ENCODE results near the gene SDHAF2. TPM values are rescaled to one million over a fixed set of nuclear protein-coding genes. Genes with fewer than 3 reads are reported as not detected.

SDHAF2 gene
- polyA plus RNA-seq, 1 of the 3 experiments (the other 2 are of a cell fraction) = 81.7 TPM

DNA sequence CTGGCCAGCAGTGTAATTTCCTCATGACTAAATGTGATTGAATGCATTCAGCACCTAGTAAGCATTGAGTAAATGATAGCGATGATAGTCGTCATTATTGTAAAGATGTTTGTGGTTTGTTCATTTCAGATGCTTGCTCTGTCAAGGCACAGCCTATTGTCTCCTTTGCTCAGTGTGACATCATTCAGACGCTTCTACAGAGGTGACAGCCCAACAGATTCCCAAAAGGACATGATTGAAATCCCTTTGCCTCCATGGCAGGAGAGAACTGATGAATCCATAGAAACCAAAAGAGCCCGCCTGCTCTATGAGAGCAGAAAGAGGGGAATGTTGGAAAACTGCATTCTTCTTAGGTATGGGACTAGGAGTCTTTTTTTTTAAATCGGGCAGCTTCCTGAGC, 7.6 kb downstream of the SDHAF2 start:
- CTCF ChIA-PET = interaction anchor here (1.4 to 6.8 kb wide), 2 partner anchors 8 to 11 kb away, joined by 5 to 109 read pairs; partner anchors contain the start of genes CPSF7 and SDHAF2
- 93% methylated on average over 5 of the region's 5 CpGs for WGBS (ENCODE audit: low lambda C conversion rate)
- Histone ChIP-seq H2AFZ (ENCODE audit: low read depth) (no peak overlapping the region), H3K79me2 (ENCODE audit: insufficient read depth) (peaks cover 99% of the 10 kb centered on the region), H3K27me3 (ENCODE audit: insufficient read depth) (no peaks in the 10 kb centered on the region), H3K4me1 (ENCODE audit: control insufficient read depth in 1 of 2, insufficient read depth in 2 of 2, low read depth in 1 of 2, low read length in 1 of 2) (peaks cover 0 to under 1% of the 10 kb centered on the region in 2 experiments; a peak in 2 of 4 replicates), H3K27ac (ENCODE audit: low read depth in 2 of 2, low read length in 1 of 2) (no peak overlapping the region), H3K9ac (no peak overlapping the region), H3K4me2 (no peak overlapping the region), H3K36me3 (replicated peaks in 1 of 2; ENCODE audit: control insufficient read depth in 1 of 2, insufficient read depth in 2 of 2, low read length in 1 of 2) (peaks cover 31 to 54% of the 10 kb centered on the region in 2 experiments), H3K9me2 (no peaks in the 10 kb centered on the region), H3K9me3 (no peaks in the 10 kb centered on the region), H3F3A (replicated peaks; ENCODE audit: insufficient read depth) (peaks cover 8% of the 10 kb centered on the region), H4K20me1 (ENCODE audit: insufficient read depth) (peaks cover 39% of the 10 kb centered on the region), H3K4me3 (ENCODE audit: low read depth in 2 of 2, low read length in 1 of 2) (no peak overlapping the region)
- no peak for DNase-seq
- TF ChIP-seq FOXJ3 (CRISPR knock-in tag; IDR thresholded peaks at IDR 0.05) (no peak), EP300 (IDR thresholded peaks at IDR 0.05; ENCODE audit: borderline replicate concordance in 1 of 2, low read depth in 1 of 2, low read length in 1 of 2) (no peak), TCF12 (IDR thresholded peaks at IDR 0.05) (no peak)
- TF ChIP-seq, protein P1, sequence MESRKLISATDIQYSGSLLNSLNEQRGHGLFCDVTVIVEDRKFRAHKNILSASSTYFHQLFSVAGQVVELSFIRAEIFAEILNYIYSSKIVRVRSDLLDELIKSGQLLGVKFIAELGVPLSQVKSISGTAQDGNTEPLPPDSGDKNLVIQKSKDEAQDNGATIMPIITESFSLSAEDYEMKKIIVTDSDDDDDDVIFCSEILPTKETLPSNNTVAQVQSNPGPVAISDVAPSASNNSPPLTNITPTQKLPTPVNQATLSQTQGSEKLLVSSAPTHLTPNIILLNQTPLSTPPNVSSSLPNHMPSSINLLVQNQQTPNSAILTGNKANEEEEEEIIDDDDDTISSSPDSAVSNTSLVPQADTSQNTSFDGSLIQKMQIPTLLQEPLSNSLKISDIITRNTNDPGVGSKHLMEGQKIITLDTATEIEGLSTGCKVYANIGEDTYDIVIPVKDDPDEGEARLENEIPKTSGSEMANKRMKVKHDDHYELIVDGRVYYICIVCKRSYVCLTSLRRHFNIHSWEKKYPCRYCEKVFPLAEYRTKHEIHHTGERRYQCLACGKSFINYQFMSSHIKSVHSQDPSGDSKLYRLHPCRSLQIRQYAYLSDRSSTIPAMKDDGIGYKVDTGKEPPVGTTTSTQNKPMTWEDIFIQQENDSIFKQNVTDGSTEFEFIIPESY (IDR thresholded peaks at IDR 0.05; ENCODE audit: borderline replicate concordance, low read depth) = no peak
- POLR2A ChIA-PET = no interaction called here

DNA sequence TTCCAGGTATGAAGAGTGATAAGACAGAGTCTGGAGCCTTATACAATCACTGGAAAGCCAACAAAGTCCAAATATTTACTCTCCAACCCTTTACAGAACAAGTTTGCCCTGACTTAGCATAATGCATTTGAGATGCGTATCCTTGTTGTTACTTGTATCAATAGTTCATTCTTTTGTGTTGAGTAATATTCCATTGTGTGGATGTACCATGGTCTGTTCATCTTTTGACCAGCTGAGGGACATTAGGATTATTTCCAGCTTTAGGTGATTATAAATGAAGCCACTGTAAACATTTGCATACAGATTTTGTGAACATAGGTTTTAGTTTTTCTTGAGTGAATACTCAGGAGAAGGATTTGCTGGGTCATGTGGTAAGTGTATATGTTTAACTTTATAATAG, 9.7 kb downstream of the SDHAF2 start:
- Histone ChIP-seq H3K9me2 (no peaks in the 10 kb centered on the region), H3K4me1 (ENCODE audit: control insufficient read depth in 1 of 2, insufficient read depth in 2 of 2, low read depth in 1 of 2, low read length in 1 of 2) (no peaks in the 10 kb centered on the region), H3K79me2 (ENCODE audit: insufficient read depth) (peaks cover 100% of the 10 kb centered on the region), H3K36me3 (replicated peaks in 1 of 2; ENCODE audit: control insufficient read depth in 1 of 2, insufficient read depth in 2 of 2, low read length in 1 of 2) (peaks cover 32 to 62% of the 10 kb centered on the region in 2 experiments), H3K4me3 (ENCODE audit: low read depth in 2 of 2, low read length in 1 of 2) (no peak overlapping the region), H3K9ac (no peak overlapping the region), H3K9me3 (no peaks in the 10 kb centered on the region), H3K27ac (ENCODE audit: low read depth in 2 of 2, low read length in 1 of 2) (no peak overlapping the region), H2AFZ (ENCODE audit: low read depth) (no peak overlapping the region), H3K27me3 (ENCODE audit: insufficient read depth) (no peaks in the 10 kb centered on the region), H3F3A (replicated peaks; ENCODE audit: insufficient read depth) (peaks cover 9% of the 10 kb centered on the region), H3K4me2 (no peak overlapping the region), H4K20me1 (ENCODE audit: insufficient read depth) (peaks cover 30% of the 10 kb centered on the region)
- ChIA-PET POLR2A (no interaction called here), CTCF (interaction anchor here (0.7 to 6.8 kb wide), 4 partner anchors 9 to 77 kb away, joined by 3 to 109 read pairs (median 12); no protein-coding TSS in a partner anchor)
- TF ChIP-seq MXI1 (IDR thresholded peaks at IDR 0.05; ENCODE audit: low read depth, low read length) (no peak), NFIC (IDR thresholded peaks at IDR 0.05; ENCODE audit: borderline replicate concordance) (no peak), JUND (IDR thresholded peaks at IDR 0.05) (no peak), FOSL2 (IDR thresholded peaks at IDR 0.05; ENCODE audit: borderline replicate concordance, low read depth) (no peak), RAD21 (IDR thresholded peaks at IDR 0.05; ENCODE audit: low read length) (no peak)
- no peak for DNase-seq
- WGBS (ENCODE audit: low lambda C conversion rate) = 100% methylated on average over 1 of the region's 1 CpG

DNA sequence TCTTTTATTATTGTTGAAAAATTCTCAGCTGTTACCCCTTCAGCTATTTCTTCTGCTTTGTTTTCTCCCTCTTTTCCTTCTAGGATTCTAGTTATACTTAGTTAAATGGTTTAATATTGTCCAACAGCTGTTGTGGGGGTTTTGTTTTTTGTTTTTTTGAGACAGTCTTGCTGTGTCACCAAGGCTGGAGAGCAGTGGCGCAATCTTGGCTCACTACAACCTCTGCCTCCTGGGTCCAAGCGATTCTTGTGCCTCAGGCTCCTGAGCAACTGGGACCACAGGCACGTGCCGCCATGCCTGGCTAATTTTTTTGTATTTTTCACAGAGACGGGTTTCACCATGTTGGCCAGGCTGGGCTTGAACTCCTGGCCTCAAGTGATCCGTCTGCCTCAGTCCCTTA, 12.7 kb downstream of the SDHAF2 start:
- H3K9me3 ChIP-seq = no peaks in the 10 kb centered on the region
- H3K4me3 ChIP-seq (ENCODE audit: low read depth in 2 of 2, low read length in 1 of 2) = no peak overlapping the region
- H2AFZ ChIP-seq (ENCODE audit: low read depth) = no peak overlapping the region
- 96% methylated on average over 6 of the region's 6 CpGs for WGBS (ENCODE audit: low lambda C conversion rate)
- H3K9me2 ChIP-seq = no peaks in the 10 kb centered on the region
- H3K79me2 ChIP-seq (ENCODE audit: insufficient read depth) = peaks cover 77% of the 10 kb centered on the region
- no peak overlapping the region for H3K4me2 ChIP-seq
- POLR2A ChIA-PET = no interaction called here
- CTCF ChIA-PET = interaction anchor here (2.0 to 4.2 kb wide), 3 partner anchors 35 to 196 kb away, joined by 7 to 21 read pairs (median 10); no protein-coding TSS in a partner anchor
- peaks cover 5 to 6% of the 10 kb centered on the region in 2 experiments; a peak in 2 of 4 replicates for H3K4me1 ChIP-seq (ENCODE audit: control insufficient read depth in 1 of 2, insufficient read depth in 2 of 2, low read depth in 1 of 2, low read length in 1 of 2)
- H3F3A ChIP-seq (replicated peaks; ENCODE audit: insufficient read depth) = peaks cover 15% of the 10 kb centered on the region
- no peak overlapping the region for H3K9ac ChIP-seq
- H3K27me3 ChIP-seq (ENCODE audit: insufficient read depth) = no peaks in the 10 kb centered on the region
- no peak for DNase-seq
- H3K27ac ChIP-seq (ENCODE audit: low read depth in 2 of 2, low read length in 1 of 2) = no peak overlapping the region
- H4K20me1 ChIP-seq (ENCODE audit: insufficient read depth) = peaks cover 22% of the 10 kb centered on the region
- peaks cover 50 to 70% of the 10 kb centered on the region in 2 experiments for H3K36me3 ChIP-seq (replicated peaks in 1 of 2; ENCODE audit: control insufficient read depth in 1 of 2, insufficient read depth in 2 of 2, low read length in 1 of 2)
- TF ChIP-seq, protein P2, sequence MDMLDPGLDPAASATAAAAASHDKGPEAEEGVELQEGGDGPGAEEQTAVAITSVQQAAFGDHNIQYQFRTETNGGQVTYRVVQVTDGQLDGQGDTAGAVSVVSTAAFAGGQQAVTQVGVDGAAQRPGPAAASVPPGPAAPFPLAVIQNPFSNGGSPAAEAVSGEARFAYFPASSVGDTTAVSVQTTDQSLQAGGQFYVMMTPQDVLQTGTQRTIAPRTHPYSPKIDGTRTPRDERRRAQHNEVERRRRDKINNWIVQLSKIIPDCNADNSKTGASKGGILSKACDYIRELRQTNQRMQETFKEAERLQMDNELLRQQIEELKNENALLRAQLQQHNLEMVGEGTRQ (IDR thresholded peaks at IDR 0.05; ENCODE audit: borderline replicate concordance, low read depth, low read length) = no peak
- TF ChIP-seq, protein P3, sequence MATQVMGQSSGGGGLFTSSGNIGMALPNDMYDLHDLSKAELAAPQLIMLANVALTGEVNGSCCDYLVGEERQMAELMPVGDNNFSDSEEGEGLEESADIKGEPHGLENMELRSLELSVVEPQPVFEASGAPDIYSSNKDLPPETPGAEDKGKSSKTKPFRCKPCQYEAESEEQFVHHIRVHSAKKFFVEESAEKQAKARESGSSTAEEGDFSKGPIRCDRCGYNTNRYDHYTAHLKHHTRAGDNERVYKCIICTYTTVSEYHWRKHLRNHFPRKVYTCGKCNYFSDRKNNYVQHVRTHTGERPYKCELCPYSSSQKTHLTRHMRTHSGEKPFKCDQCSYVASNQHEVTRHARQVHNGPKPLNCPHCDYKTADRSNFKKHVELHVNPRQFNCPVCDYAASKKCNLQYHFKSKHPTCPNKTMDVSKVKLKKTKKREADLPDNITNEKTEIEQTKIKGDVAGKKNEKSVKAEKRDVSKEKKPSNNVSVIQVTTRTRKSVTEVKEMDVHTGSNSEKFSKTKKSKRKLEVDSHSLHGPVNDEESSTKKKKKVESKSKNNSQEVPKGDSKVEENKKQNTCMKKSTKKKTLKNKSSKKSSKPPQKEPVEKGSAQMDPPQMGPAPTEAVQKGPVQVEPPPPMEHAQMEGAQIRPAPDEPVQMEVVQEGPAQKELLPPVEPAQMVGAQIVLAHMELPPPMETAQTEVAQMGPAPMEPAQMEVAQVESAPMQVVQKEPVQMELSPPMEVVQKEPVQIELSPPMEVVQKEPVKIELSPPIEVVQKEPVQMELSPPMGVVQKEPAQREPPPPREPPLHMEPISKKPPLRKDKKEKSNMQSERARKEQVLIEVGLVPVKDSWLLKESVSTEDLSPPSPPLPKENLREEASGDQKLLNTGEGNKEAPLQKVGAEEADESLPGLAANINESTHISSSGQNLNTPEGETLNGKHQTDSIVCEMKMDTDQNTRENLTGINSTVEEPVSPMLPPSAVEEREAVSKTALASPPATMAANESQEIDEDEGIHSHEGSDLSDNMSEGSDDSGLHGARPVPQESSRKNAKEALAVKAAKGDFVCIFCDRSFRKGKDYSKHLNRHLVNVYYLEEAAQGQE (IDR thresholded peaks at IDR 0.05; ENCODE audit: low read depth, low read length) = no peak
- TF ChIP-seq, protein P4, sequence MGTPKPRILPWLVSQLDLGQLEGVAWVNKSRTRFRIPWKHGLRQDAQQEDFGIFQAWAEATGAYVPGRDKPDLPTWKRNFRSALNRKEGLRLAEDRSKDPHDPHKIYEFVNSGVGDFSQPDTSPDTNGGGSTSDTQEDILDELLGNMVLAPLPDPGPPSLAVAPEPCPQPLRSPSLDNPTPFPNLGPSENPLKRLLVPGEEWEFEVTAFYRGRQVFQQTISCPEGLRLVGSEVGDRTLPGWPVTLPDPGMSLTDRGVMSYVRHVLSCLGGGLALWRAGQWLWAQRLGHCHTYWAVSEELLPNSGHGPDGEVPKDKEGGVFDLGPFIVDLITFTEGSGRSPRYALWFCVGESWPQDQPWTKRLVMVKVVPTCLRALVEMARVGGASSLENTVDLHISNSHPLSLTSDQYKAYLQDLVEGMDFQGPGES (IDR thresholded peaks at IDR 0.05; ENCODE audit: low read depth, low read length) = no peak
- TF ChIP-seq RAD21 (IDR thresholded peaks at IDR 0.05; ENCODE audit: low read length) (no peak), TCF12 (IDR thresholded peaks at IDR 0.05) (no peak), JUND (IDR thresholded peaks at IDR 0.05) (no peak)
